Mesothelial cell of epicardium (in vitro differentiated cells): ENCODE data around the gene NUP93. TPM values are rescaled to one million over a fixed set of nuclear protein-coding genes. Genes with fewer than 3 reads are reported as not detected.
"Not testable (repeated sequence)": the region's sequence is repeated elsewhere in the genome, so short reads cannot be mapped to it uniquely, and the experiment has no call there.

Experiments
- DNase-seq, 2 experiments: peaks; one replicate each; pipeline ENCODE4 v3.0.0; 2021; ENCODE audit warnings: low spot score in 2 of 2; ENCODE audit not compliant: unreplicated experiment in 2 of 2
- H3K27ac Mint-ChIP-seq: 2 replicates; pipeline ENCODE4 v1.8.0; 2021; ENCODE audit warnings: mixed read lengths
- H3K27me3 Mint-ChIP-seq: 2 replicates; pipeline ENCODE4 v1.8.0; 2021; ENCODE audit warnings: low read depth, mixed read lengths
- H3K36me3 Mint-ChIP-seq: 2 replicates; pipeline ENCODE4 v1.8.0; 2021; ENCODE audit warnings: mixed read lengths
- H3K4me1 Mint-ChIP-seq: 2 replicates; pipeline ENCODE4 v1.8.0; 2021; ENCODE audit warnings: mixed read lengths
- H3K4me3 Mint-ChIP-seq: 2 replicates; pipeline ENCODE4 v1.8.0; 2021; ENCODE audit warnings: mild to moderate bottlenecking, moderate library complexity, mixed read lengths
- H3K9me3 Mint-ChIP-seq: 2 replicates; pipeline ENCODE4 v1.8.0; 2021; ENCODE audit warnings: mixed read lengths
- CTCF ChIP-seq: fragments of 200-600 bp; sonication (generic); IDR thresholded peaks from one replicate; pipeline ENCODE4 v1.5.0; 2021; ENCODE audit warnings: antibody characterized with exemption; ENCODE audit not compliant: unreplicated experiment
- total RNA-seq: library from RNA; stranded (reverse); gene quantifications from 3 replicates; pipeline ENCODE4 v1.2.1, GENCODE V29; 2021

The NUP93 gene
- total RNA-seq, 1 donor from 2014 or later, result 74.6 TPM

- no peak overlapping the region for H3K4me3 Mint-ChIP-seq
- no peak for DNase-seq
- H3K36me3 Mint-ChIP-seq, result peaks cover 2% of the 10 kb centered on the region
- H3K27me3 Mint-ChIP-seq, result no peaks in the 10 kb centered on the region
- H3K27ac Mint-ChIP-seq, result no peak overlapping the region
- no peaks in the 10 kb centered on the region for H3K9me3 Mint-ChIP-seq
- H3K4me1 Mint-ChIP-seq, result no peaks in the 10 kb centered on the region
- no peak for TF ChIP-seq CTCF
Measured at GRCh38 chr16:56797861-56798260, 67.9 kb downstream of the NUP93 start.

- H3K27me3 Mint-ChIP-seq, result no peaks in the 10 kb centered on the region
- no peaks in the 10 kb centered on the region for H3K9me3 Mint-ChIP-seq
- no peak for DNase-seq
- no peaks in the 10 kb centered on the region for H3K4me1 Mint-ChIP-seq
- H3K36me3 Mint-ChIP-seq, result peaks cover 2% of the 10 kb centered on the region
- H3K27ac Mint-ChIP-seq, result no peak overlapping the region
- H3K4me3 Mint-ChIP-seq, result no peak overlapping the region
- TF ChIP-seq CTCF, result no peak
Measured at GRCh38 chr16:56798955-56799354, 69.0 kb downstream of the NUP93 start.

- Mint-ChIP-seq H3K4me1 (no peaks in the 10 kb centered on the region), H3K27ac (no peak overlapping the region), H3K27me3 (no peaks in the 10 kb centered on the region), H3K4me3 (no peak overlapping the region), H3K9me3 (no peaks in the 10 kb centered on the region), H3K36me3 (peaks cover 6% of the 10 kb centered on the region)
- TF ChIP-seq CTCF, result no peak
- no peak for DNase-seq
Measured at GRCh38 chr16:56800355-56800754, 70.4 kb downstream of the NUP93 start.

GRCh38 chr16:56801762-56802161, 71.8 kb downstream of the NUP93 start:
- Mint-ChIP-seq H3K27ac (no peak overlapping the region), H3K4me1 (no peaks in the 10 kb centered on the region), H3K27me3 (no peaks in the 10 kb centered on the region), H3K9me3 (no peaks in the 10 kb centered on the region), H3K36me3 (peaks cover 19% of the 10 kb centered on the region), H3K4me3 (no peak overlapping the region)
- no peak for DNase-seq
- TF ChIP-seq CTCF, result no peak

GRCh38 chr16:56807011-56807675, 77.2 kb downstream of the NUP93 start:
- no peak for TF ChIP-seq CTCF
- H3K4me3 Mint-ChIP-seq, result no peak overlapping the region
- peaks cover 23% of the 10 kb centered on the region for H3K36me3 Mint-ChIP-seq
- no peak overlapping the region for H3K27ac Mint-ChIP-seq
- H3K4me1 Mint-ChIP-seq, result no peaks in the 10 kb centered on the region
- no peaks in the 10 kb centered on the region for H3K27me3 Mint-ChIP-seq
- DNase-seq, result no peak
- no peaks in the 10 kb centered on the region for H3K9me3 Mint-ChIP-seq

GRCh38 chr16:56807676-56808067, 77.7 kb downstream of the NUP93 start:
- H3K9me3 Mint-ChIP-seq, H3K27ac Mint-ChIP-seq, H3K4me1 Mint-ChIP-seq, DNase-seq, H3K4me3 Mint-ChIP-seq, H3K27me3 Mint-ChIP-seq: not testable (repeated sequence)
- peaks cover 23% of the 10 kb centered on the region for H3K36me3 Mint-ChIP-seq
